Cardiac atrium fibroblast (primary cell): Measurements from ENCODE around the gene MARVELD1. TPM values are rescaled to one million over a fixed set of nuclear protein-coding genes. Genes with fewer than 3 reads are reported as not detected.

Experiments used
- total RNA-seq: library from RNA; depleted of rRNA; stranded (reverse); fragments of >200 nt; gene quantifications from 2 replicates; pipeline ENCODE4 v1.2.3, GENCODE V29; 2015

Gene MARVELD1
- total RNA-seq: 30.7 and 43.3 TPM in 2 replicates

DNA sequence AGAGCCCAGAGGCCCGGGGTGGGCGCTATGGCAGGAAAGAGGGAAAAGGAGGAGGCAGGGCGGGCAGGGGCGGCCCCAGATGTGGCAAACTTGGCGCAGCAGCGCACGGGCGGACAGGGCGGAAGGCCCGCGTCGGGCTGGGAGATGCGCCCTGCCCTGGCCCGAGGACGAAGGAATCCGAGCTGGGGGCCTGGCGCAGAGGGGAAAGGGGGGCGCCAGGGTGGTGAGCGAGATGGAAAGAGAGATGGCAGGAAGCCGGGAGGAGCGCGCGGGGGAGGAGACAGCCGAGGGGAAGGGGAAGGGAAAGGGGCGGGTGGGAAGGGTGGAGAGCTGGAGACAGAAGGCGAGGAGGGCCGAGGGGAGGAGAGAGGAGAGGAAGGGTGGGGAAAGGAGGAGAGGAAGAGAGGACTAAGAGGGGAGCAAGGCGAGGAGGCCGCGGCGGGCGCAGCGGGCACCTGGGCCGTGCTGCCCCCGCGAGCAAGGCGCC, at the start of gene MARVELD1:
Gene MARVELD1 (plus strand): TSS at position 392 of the 487 bp plus-strand sequence. CDS start 147 bp downstream, outside the sequence.

DNA sequence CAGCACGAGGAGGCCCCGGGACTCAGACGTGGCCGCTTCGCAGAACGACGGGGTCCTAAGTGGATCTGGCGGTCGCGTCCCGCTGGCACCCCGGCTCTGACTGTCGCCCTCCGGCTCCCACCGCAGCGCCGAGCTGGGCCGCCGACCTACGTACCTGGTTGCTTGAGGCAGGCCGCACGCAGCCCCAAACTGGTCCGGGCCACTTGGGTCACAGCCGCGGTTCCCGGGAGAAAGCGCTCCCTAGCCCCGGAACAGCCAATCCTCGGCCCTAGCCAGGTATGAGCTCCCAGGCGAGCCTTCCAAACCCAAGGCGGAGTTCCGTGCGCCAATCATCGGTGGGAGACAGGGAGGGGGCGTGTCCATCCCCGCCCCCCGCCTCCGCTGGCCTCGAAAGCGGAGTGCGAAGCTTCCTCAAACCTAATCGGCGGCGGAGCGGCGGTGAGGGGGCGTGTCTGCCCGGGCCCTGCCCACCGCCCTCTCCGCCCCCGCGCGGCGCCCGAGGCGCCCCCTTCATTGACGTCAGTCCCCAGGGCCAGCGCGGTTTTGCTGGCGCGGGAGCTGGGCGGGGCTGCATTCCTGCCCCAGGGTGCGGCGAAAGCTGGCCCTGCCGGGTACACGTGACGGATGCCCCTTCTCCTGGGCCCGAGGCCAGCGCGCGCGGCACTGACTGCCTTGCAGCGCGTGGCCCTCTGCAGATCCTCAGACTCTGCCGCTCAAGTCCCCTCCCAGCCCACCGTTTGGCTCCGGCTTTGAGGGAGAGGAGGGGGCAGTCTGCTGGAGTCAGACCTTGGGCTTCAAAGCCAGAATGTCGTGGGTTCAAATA, 26.4 kb upstream of the MARVELD1 start, which contains the start of gene AVPI1:
Gene AVPI1 (minus strand): TSS at position 280 of the 823 bp plus-strand sequence. CDS start 7,336 bp downstream, outside the sequence.

GRCh38 chr10:97736902-97737769, 23.6 kb downstream of the MARVELD1 start, which contains the start of gene ZFYVE27:
ZFYVE27 (plus strand) TSS chr10:97737128; CDS start chr10:97738478, 1,350 bp downstream.

Other genes with a start within 250 kb of the MARVELD1 start
- gene MMS19, start 215.3 kb upstream of the MARVELD1 start, total RNA-seq: 85.4 and 88.3 TPM in 2 replicates
- 36.5 and 38.1 TPM in 2 replicates for gene UBTD1, start 214.8 kb upstream of the MARVELD1 start, total RNA-seq
- gene ANKRD2, start 141.0 kb upstream of the MARVELD1 start, total RNA-seq: 0.54 TPM in 1 of 2 replicates, not detected in the other
- 0.72 TPM in 1 of 2 replicates, not detected in the other for gene HOGA1, start 129.3 kb upstream of the MARVELD1 start, total RNA-seq
- not detected in 2 replicates for gene C10orf62, start 124.0 kb upstream of the MARVELD1 start, total RNA-seq
- 3.2 and 9.6 TPM in 2 replicates for gene MORN4, start 80.2 kb upstream of the MARVELD1 start, total RNA-seq
- gene PI4K2A, start 73.1 kb upstream of the MARVELD1 start, total RNA-seq: 18.4 and 25.9 TPM in 2 replicates
- gene AVPI1, start 26.5 kb upstream of the MARVELD1 start, total RNA-seq: 5.1 and 13.4 TPM in 2 replicates
- 8.5 and 14.4 TPM in 2 replicates for gene ZFYVE27, start 23.4 kb downstream of the MARVELD1 start, total RNA-seq
- 0.90 and 6.6 TPM in 2 replicates for gene SFRP5, start 58.3 kb downstream of the MARVELD1 start, total RNA-seq
- gene GOLGA7B, start 136.1 kb downstream of the MARVELD1 start, total RNA-seq: not detected in 2 replicates